ENCODE results near the gene AFAP1L2.
A peak's percentile ranks its signal among the peaks of the same experiment; 100 is the strongest.

The AFAP1L2 gene

GRCh38 chr10:114391599-114391998 lies 12.7 kb downstream of the AFAP1L2 start:
- TF ChIP-seq, protein P1, sequence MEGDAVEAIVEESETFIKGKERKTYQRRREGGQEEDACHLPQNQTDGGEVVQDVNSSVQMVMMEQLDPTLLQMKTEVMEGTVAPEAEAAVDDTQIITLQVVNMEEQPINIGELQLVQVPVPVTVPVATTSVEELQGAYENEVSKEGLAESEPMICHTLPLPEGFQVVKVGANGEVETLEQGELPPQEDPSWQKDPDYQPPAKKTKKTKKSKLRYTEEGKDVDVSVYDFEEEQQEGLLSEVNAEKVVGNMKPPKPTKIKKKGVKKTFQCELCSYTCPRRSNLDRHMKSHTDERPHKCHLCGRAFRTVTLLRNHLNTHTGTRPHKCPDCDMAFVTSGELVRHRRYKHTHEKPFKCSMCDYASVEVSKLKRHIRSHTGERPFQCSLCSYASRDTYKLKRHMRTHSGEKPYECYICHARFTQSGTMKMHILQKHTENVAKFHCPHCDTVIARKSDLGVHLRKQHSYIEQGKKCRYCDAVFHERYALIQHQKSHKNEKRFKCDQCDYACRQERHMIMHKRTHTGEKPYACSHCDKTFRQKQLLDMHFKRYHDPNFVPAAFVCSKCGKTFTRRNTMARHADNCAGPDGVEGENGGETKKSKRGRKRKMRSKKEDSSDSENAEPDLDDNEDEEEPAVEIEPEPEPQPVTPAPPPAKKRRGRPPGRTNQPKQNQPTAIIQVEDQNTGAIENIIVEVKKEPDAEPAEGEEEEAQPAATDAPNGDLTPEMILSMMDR (IDR thresholded peaks at IDR 0.05; ENCODE audit: low read depth, low read length) = no peak
- H3K4me3 ChIP-seq (replicated peaks in 1 of 2; ENCODE audit: low read depth in 2 of 2, low read length in 2 of 2) = no peak overlapping the region
- DNase-seq (ENCODE audit: low read depth in 2 of 2) = no peak

- TF ChIP-seq, protein P1 (IDR thresholded peaks at IDR 0.05; ENCODE audit: low read depth, low read length) = no peak
- DNase-seq (ENCODE audit: low read depth in 2 of 2) = peak; percentile 53 to 77
- H3K4me3 ChIP-seq (replicated peaks in 1 of 2; ENCODE audit: low read depth in 2 of 2, low read length in 2 of 2) = no peak overlapping the region
Measured at GRCh38 chr10:114389426-114389825, 14.9 kb downstream of the AFAP1L2 start.

DNA sequence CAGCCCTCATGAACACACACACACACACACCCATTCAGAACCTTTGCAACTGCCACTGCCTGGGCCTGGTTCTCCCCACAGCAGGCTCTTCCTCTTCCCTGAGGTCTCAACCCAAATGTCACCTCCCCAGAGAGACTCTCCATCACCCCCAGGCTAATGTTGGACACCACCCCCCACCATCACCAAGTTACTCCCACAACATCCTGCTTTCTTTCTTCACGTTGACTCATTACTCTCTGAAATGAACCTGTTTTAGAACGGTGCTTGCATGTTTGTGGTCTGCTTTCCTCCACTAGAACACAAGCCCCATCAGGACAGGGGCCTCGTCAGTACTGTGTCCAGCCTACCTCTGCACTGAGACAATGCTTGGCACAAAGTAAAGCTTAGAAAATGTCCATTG lies 16.0 kb downstream of the AFAP1L2 start:
- H3K4me3 ChIP-seq (replicated peaks in 1 of 2; ENCODE audit: low read depth in 2 of 2, low read length in 2 of 2) = no peak overlapping the region
- no peak for DNase-seq (ENCODE audit: low read depth in 2 of 2)
- TF ChIP-seq, protein P1 (IDR thresholded peaks at IDR 0.05; ENCODE audit: low read depth, low read length) = no peak

DNA sequence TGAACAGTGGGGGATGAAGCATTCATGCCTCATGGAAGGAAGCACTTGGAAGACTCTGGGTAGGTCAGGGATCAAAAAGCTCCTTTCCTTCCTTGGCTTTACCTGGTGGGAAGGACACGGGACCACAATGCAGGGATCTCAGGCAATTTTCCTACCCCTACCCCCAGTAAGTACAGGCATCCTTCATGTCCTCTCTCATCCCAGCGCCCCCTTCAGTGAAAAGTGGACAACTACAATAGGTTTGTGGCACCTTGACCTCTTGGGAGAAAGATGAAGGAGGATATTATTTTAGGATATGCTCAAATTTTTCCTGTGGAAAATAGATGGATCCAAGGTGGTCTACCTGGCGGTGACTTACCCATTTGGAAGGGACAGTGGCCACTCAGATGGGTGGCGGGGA lies 16.5 kb downstream of the AFAP1L2 start:
- H3K4me3 ChIP-seq (replicated peaks in 1 of 2; ENCODE audit: low read depth in 2 of 2, low read length in 2 of 2) = no peak overlapping the region
- DNase-seq (ENCODE audit: low read depth in 2 of 2) = no peak
- TF ChIP-seq, protein P1 (IDR thresholded peaks at IDR 0.05; ENCODE audit: low read depth, low read length) = no peak

DNA sequence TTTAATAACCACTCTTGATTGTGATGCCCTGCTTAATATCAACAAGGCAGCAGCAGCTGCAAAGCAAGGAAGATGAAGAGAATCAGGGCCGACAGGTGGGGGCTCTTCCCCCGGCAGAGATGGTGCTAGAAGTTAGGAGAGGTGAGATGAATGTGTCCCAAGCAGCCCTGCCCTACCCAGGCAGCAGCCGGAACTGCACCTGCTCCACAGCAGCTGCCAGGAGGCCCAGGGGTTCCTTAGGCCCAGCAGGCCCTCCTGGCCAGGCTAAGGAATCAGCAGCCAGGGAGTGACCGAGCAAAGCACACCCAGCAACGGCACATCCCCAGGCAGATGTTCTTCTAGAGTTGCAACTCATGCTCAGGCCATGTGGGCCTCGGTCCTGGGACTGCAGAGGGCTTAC lies 17.9 kb downstream of the AFAP1L2 start:
- TF ChIP-seq, protein P1 (IDR thresholded peaks at IDR 0.05; ENCODE audit: low read depth, low read length) = no peak
- no peak overlapping the region for H3K4me3 ChIP-seq (replicated peaks in 1 of 2; ENCODE audit: low read depth in 2 of 2, low read length in 2 of 2)
- DNase-seq (ENCODE audit: low read depth in 2 of 2) = no peak

DNA sequence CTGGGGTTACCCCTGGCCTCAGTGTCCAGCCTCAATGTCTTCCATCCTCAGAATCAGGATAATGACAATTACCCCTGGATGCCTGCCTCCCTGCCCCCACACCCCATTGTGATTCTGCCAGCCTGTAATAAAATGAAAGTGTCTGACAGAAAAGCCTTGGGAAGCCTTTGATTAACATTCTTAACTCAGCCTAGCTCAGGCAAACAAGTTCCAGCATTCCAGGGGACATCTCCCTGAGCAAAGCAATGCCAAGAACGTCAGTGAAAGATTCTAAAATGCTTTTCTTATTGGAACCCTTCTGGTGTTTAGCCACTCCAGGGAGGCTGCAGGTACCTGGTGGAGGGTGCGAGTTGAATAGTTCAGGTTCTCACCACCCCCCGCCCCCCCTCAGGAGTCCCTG lies 18.7 kb downstream of the AFAP1L2 start:
- no peak for DNase-seq (ENCODE audit: low read depth in 2 of 2)
- no peak overlapping the region for H3K4me3 ChIP-seq (replicated peaks in 1 of 2; ENCODE audit: low read depth in 2 of 2, low read length in 2 of 2)
- TF ChIP-seq, protein P1 (IDR thresholded peaks at IDR 0.05; ENCODE audit: low read depth, low read length) = no peak

DNA sequence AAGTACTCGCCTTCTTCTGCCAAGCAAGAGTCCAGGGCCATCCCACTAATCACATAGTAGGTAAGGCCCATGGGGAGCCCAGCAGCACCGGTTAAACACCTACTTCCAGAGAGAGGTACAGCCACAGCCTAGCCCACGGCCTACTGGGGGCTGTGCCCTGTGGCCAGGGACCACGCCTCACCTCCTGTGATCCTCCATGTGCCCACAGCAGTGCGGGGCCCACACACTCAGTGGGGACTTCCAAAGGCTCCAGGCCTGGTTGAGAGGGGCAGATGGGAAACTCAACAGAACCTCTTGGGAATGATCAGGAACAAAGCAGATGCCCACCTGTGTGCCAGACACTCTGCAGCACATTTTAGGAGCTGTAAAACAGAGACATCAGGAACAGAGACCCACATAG lies 19.7 kb downstream of the AFAP1L2 start:
- DNase-seq (ENCODE audit: low read depth in 2 of 2) = no peak
- H3K4me3 ChIP-seq (replicated peaks in 1 of 2; ENCODE audit: low read depth in 2 of 2, low read length in 2 of 2) = no peak overlapping the region
- TF ChIP-seq, protein P1 (IDR thresholded peaks at IDR 0.05; ENCODE audit: low read depth, low read length) = no peak
